Body of pancreas (tissue), 4 donors: Measurements from ENCODE around the gene THBS1.
A peak's percentile ranks its signal among the peaks of the same experiment; 100 is the strongest.

Source experiments
- CTCF ChIP-seq, 7 experiments: fragments of 450-650 bp in 4 of 7; fragments of 200-600 bp in 3 of 7; sonication (generic) in 3 of 7; IDR thresholded peaks; one replicate each; pipeline ENCODE4 v1.5.1; 2016 to 2019; ENCODE audit warnings: antibody characterized with exemption in 7 of 7
- POLR2A ChIP-seq, 3 donors: fragments of 450-650 bp; IDR thresholded peaks; one replicate each; pipeline ENCODE4 v1.6.1; 2016; ENCODE audit warnings: antibody characterized with exemption in 3 of 3, mild to moderate bottlenecking in 2 of 3

GRCh38 chr15:39581242-39581792, 438 bp downstream of the THBS1 start:
- no peak for TF ChIP-seq CTCF (IDR thresholded peaks at IDR 0.05)
- peak in 2 of 3 donors; percentile 30 to 34 for TF ChIP-seq POLR2A (IDR thresholded peaks at IDR 0.05)
